ENCODE results near the gene FBXW8.

FBXW8 gene

DNA sequence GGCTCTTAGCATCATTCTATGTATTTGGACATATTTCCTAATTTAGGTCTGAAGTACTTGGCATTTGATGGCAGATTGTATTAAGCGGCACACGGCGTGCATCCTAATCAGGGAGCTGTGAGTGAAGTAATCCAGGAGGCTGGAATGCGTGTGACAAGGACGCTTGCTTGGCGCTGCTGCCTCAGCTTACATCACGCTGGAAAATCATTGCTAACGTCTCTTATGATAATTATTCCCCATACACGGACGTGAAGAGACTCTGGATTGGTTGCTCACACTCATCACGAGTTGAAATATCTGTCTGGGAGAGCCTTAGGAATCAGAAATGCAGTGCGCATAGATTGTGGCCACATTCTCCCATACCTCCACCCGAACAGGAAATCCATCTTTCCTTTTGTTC lies 85.3 kb downstream of the FBXW8 start:
- Histone ChIP-seq H3K36me3 (ENCODE audit: insufficient read depth, low read length) (peaks cover 8% of the 10 kb centered on the region; the same call in 1 of the 2 replicates), H3K9me3 (ENCODE audit: low read depth, low read length) (no peaks in the 10 kb centered on the region), H3K9ac (ENCODE audit: insufficient read length) (no peak overlapping the region), H3K4me3 (no peak overlapping the region), H3K27ac (no peak overlapping the region)
- DNase-seq (ENCODE audit: low read depth, low spot score): no peak
- TF ChIP-seq EZH2 (IDR thresholded peaks at IDR 0.05): no peak
- no peak for TF ChIP-seq POLR2AphosphoS5 (IDR thresholded peaks at IDR 0.05; ENCODE audit: borderline replicate concordance, low read depth, low read length)
- no peak for TF ChIP-seq FOXP2 (optimal IDR thresholded peaks at IDR 0.05; ENCODE audit: control extremely low read depth, extremely low read length, insufficient read depth)

DNA sequence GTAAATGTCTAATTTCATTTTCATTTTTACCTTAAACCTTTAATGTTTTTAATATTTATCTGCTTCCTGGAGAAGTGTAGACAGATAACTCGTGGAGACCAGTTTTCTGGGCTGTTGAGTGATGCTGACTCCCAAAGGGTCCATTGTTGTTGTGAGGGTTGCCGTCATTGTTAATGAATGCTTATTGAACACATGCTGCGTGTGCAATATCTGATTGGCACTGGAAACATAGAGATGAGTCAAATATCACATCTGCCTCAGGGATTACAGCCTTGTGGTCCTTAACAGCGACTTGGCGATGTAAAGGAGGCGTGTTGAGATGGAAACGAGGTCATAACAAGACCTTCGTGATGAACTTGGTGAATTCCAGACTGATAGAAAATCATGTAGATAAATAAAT lies 85.9 kb downstream of the FBXW8 start:
- DNase-seq (ENCODE audit: low read depth, low spot score): no peak
- TF ChIP-seq POLR2AphosphoS5 (IDR thresholded peaks at IDR 0.05; ENCODE audit: borderline replicate concordance, low read depth, low read length): no peak
- no peak for TF ChIP-seq EZH2 (IDR thresholded peaks at IDR 0.05)
- no peak for TF ChIP-seq FOXP2 (optimal IDR thresholded peaks at IDR 0.05; ENCODE audit: control extremely low read depth, extremely low read length, insufficient read depth)
- H3K27ac ChIP-seq: no peak overlapping the region
- H3K9me3 ChIP-seq (ENCODE audit: low read depth, low read length): no peaks in the 10 kb centered on the region
- H3K36me3 ChIP-seq (ENCODE audit: insufficient read depth, low read length): peaks cover 8% of the 10 kb centered on the region; the same call in 1 of the 2 replicates
- no peak overlapping the region for H3K9ac ChIP-seq (ENCODE audit: insufficient read length)
- H3K4me3 ChIP-seq: no peak overlapping the region

DNA sequence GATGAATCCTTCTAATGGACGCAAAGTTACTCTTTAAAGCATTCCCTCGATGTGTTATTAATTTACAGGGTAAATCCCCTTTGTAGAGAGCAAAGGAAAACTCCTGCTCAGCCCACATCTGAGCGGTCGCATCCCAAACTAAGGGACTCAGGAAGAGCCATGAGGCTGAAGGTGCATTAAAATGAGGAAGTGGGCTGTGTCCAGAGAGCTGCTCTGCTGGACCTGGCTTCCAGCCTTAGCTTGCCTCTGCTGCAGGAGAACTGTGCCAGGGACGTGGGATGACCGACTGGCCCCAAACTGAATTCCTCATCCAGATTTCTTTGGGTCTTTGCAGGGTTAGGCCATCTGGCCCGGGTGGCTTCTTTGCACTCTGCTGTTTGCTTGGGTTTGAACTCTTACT lies 88.3 kb downstream of the FBXW8 start:
- TF ChIP-seq EZH2 (IDR thresholded peaks at IDR 0.05): no peak
- no peak for TF ChIP-seq POLR2AphosphoS5 (IDR thresholded peaks at IDR 0.05; ENCODE audit: borderline replicate concordance, low read depth, low read length)
- TF ChIP-seq FOXP2 (optimal IDR thresholded peaks at IDR 0.05; ENCODE audit: control extremely low read depth, extremely low read length, insufficient read depth): no peak
- Histone ChIP-seq H3K4me3 (no peak overlapping the region), H3K9me3 (ENCODE audit: low read depth, low read length) (no peaks in the 10 kb centered on the region), H3K9ac (ENCODE audit: insufficient read length) (no peak overlapping the region), H3K27ac (no peak overlapping the region), H3K36me3 (ENCODE audit: insufficient read depth, low read length) (peaks cover 4% of the 10 kb centered on the region; the same call in 1 of the 2 replicates)
- no peak for DNase-seq (ENCODE audit: low read depth, low spot score)

DNA sequence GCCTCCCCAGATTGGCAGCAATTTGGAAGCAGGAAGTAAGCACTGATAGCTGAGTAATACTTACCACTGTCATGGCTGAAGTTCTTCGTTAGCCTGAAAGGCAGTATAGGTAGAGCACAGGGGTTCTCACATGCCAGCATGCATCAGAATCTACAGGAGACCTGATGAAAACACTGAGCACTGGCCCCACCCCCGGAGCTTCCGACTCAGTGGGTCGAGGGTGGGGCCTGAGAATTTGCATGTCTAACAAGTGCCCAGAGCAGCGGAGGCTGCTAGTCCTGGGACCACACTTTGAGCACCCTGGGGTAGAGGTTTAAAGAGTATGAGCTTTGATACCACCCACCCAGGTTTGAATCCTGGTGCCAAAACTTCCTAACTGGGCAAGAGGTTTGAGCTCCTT lies 89.6 kb downstream of the FBXW8 start:
- peaks cover 8% of the 10 kb centered on the region; the same call in 1 of the 2 replicates for H3K36me3 ChIP-seq (ENCODE audit: insufficient read depth, low read length)
- H3K27ac ChIP-seq: no peak overlapping the region
- no peaks in the 10 kb centered on the region for H3K9me3 ChIP-seq (ENCODE audit: low read depth, low read length)
- TF ChIP-seq FOXP2 (optimal IDR thresholded peaks at IDR 0.05; ENCODE audit: control extremely low read depth, extremely low read length, insufficient read depth): no peak
- no peak for TF ChIP-seq POLR2AphosphoS5 (IDR thresholded peaks at IDR 0.05; ENCODE audit: borderline replicate concordance, low read depth, low read length)
- no peak overlapping the region for H3K4me3 ChIP-seq
- DNase-seq (ENCODE audit: low read depth, low spot score): no peak
- no peak overlapping the region for H3K9ac ChIP-seq (ENCODE audit: insufficient read length)

DNA sequence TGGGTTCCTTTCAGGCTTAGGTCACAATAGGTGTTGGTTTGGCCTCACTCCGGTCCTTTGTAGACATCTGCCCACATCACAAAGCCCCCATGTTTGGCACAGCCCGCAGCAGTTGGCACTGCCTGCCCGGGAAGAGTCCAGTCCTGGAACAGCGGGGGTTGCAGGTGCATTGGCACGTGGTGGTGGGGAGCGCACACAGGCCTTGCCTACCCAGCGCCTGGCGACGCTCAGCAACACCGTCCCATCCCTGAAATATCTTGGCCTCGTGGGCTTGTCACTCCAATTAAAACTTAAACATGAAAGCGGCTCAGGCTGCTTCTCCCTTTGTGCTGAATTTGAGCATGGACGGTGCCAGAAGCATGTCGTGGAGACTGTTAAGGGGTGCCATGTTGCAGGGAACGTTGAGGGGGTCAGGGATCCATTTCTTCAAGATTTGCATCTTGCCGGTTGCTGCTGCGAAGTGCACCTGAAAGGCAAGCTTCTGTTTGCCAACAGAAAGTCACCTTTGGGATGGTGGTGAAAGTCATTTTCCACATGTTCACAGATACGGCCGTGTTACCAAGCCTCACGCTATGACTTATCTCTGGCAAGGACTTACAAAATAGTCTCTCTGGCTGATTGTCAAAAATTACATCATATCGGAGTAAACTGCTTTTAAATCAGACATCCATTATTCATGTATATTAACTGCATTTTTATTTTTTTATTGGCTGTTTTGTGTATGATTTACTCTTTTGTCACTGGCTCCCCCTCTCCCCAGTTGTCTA lies 91.5 kb downstream of the FBXW8 start:
- TF ChIP-seq EZH2 (IDR thresholded peaks at IDR 0.05): no peak
- no peak for TF ChIP-seq POLR2AphosphoS5 (IDR thresholded peaks at IDR 0.05; ENCODE audit: borderline replicate concordance, low read depth, low read length)
- TF ChIP-seq FOXP2 (optimal IDR thresholded peaks at IDR 0.05; ENCODE audit: control extremely low read depth, extremely low read length, insufficient read depth): no peak

GRCh38 chr12:117003883-117004404 lies 93.2 kb downstream of the FBXW8 start:
- H3K36me3 ChIP-seq (ENCODE audit: insufficient read depth, low read length): peaks cover 8% of the 10 kb centered on the region; the same call in 1 of the 2 replicates

More for the DNA sequence above, 91.5 kb downstream of the FBXW8 start:
- Histone ChIP-seq H3K9ac (ENCODE audit: insufficient read length) (no peak overlapping the region), H3K36me3 (ENCODE audit: insufficient read depth, low read length) (peaks cover 8% of the 10 kb centered on the region; the same call in 1 of the 2 replicates), H3K27ac (no peak overlapping the region), H3K4me3 (no peak overlapping the region), H3K9me3 (ENCODE audit: low read depth, low read length) (no peaks in the 10 kb centered on the region)
- no peak for DNase-seq (ENCODE audit: low read depth, low spot score)

DNA sequence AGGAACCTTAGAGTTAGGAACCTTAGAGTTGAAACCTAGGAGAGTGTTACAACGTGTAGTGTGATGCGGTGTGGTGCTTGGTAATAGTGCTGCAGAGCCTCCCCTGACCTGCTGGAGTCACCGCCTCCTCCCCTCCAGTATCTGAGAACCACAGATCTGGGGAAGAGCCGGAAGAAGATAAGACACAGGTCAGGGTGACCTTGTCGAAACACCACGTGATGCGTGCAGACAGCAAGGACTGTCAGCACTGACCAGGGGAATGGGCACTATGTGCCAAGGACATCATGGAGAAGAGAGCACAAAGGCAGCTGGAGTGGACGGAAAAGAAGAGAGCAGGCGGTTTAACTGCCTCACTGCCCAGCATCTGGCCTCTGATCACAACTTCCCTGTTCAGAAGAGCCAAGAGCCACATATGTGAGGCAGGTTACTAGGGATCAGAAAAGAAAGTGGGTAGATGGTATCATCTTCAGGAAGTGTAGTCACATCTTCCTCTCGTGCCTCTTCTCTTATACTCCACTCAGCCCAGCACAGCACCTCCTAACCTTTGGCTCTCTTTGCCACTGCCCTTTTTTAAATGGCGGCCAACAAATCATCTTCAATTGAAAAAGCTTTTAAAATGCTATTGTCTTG lies 94.8 kb downstream of the FBXW8 start:
- H3K36me3 ChIP-seq (ENCODE audit: insufficient read depth, low read length): peaks cover 21% of the 10 kb centered on the region; the same call in 1 of the 2 replicates
- no peak for DNase-seq (ENCODE audit: low read depth, low spot score)
- TF ChIP-seq FOXP2 (optimal IDR thresholded peaks at IDR 0.05; ENCODE audit: control extremely low read depth, extremely low read length, insufficient read depth): no peak
- no peak for TF ChIP-seq EZH2 (IDR thresholded peaks at IDR 0.05)
- TF ChIP-seq POLR2AphosphoS5 (IDR thresholded peaks at IDR 0.05; ENCODE audit: borderline replicate concordance, low read depth, low read length): no peak

More at GRCh38 chr12:117003883-117004404, 93.2 kb downstream of the FBXW8 start:
- Histone ChIP-seq H3K4me3 (no peak overlapping the region), H3K9ac (ENCODE audit: insufficient read length) (no peak overlapping the region), H3K27ac (no peak overlapping the region), H3K9me3 (ENCODE audit: low read depth, low read length) (no peaks in the 10 kb centered on the region)
- DNase-seq (ENCODE audit: low read depth, low spot score): no peak
- no peak for TF ChIP-seq POLR2AphosphoS5 (IDR thresholded peaks at IDR 0.05; ENCODE audit: borderline replicate concordance, low read depth, low read length)
- no peak for TF ChIP-seq FOXP2 (optimal IDR thresholded peaks at IDR 0.05; ENCODE audit: control extremely low read depth, extremely low read length, insufficient read depth)
- no peak for TF ChIP-seq EZH2 (IDR thresholded peaks at IDR 0.05)

DNA sequence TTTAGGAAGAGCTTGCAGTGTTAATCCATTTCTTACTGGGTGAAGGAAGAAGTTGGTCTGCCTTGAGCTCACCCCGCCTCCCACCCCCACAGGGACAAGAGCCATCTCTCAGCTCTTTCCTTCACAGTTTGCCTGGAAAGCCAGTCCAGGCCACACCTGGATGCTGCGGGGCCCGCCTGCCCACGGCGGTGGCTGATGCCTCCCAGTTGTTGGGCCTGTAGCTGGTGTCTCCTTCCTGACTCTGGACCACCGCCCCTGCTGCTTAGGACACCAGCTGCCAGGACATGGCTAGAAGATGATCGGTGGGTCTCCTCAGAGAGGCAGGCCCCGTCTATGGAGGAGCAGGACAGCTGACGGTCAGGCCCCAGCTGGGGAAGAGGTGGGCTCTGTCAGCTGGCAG lies 95.6 kb downstream of the FBXW8 start:
- DNase-seq (ENCODE audit: low read depth, low spot score): no peak
- H3K36me3 ChIP-seq (ENCODE audit: insufficient read depth, low read length): peaks cover 23% of the 10 kb centered on the region; the same call in 1 of the 2 replicates
- no peaks in the 10 kb centered on the region for H3K9me3 ChIP-seq (ENCODE audit: low read depth, low read length)
- no peak overlapping the region for H3K4me3 ChIP-seq
- no peak for TF ChIP-seq POLR2AphosphoS5 (IDR thresholded peaks at IDR 0.05; ENCODE audit: borderline replicate concordance, low read depth, low read length)
- TF ChIP-seq EZH2 (IDR thresholded peaks at IDR 0.05): no peak
- TF ChIP-seq FOXP2 (optimal IDR thresholded peaks at IDR 0.05; ENCODE audit: control extremely low read depth, extremely low read length, insufficient read depth): no peak
- H3K27ac ChIP-seq: no peak overlapping the region
- H3K9ac ChIP-seq (ENCODE audit: insufficient read length): no peak overlapping the region

More for the DNA sequence above, 94.8 kb downstream of the FBXW8 start:
- no peaks in the 10 kb centered on the region for H3K9me3 ChIP-seq (ENCODE audit: low read depth, low read length)
- H3K27ac ChIP-seq: no peak overlapping the region
- no peak overlapping the region for H3K9ac ChIP-seq (ENCODE audit: insufficient read length)
- H3K4me3 ChIP-seq: no peak overlapping the region
